Bronchial epithelial cell (primary cell): Measurements from ENCODE around the gene ELK4. TPM values are rescaled to one million over a fixed set of nuclear protein-coding genes. Genes with fewer than 3 reads are reported as not detected.

Experiments used
- DNase-seq: peaks from one replicate; pipeline ENCODE4 v3.0.0-alpha.2; 2010; ENCODE audit warnings: low read depth
- FAIRE-seq: peaks from 2 replicates; lab custom pipeline; 2011; peaks lifted over from hg19 to GRCh38; lab: Jason Lieb, UNC
- H3K27me3 ChIP-seq: 2 replicates; pipeline ENCODE4 v1.5.1; 2011; ENCODE audit warnings: low read length; ENCODE audit not compliant: control insufficient read depth, insufficient read depth
- H3K36me3 ChIP-seq: 2 replicates; pipeline ENCODE4 v1.5.1; 2011; ENCODE audit warnings: low read length; ENCODE audit not compliant: control insufficient read depth, insufficient read depth
- H3K4me3 ChIP-seq: 2 replicates; pipeline ENCODE4 v1.5.1; 2011; ENCODE audit warnings: mild to moderate bottlenecking, low read depth, low read length, control low read depth
- CTCF ChIP-seq: IDR thresholded peaks from 2 replicates; pipeline ENCODE4 v1.5.1; 2011; ENCODE audit warnings: mild to moderate bottlenecking, moderate library complexity, low read length, control low read depth, inconsistent platforms; ENCODE audit not compliant: insufficient read depth, severe bottlenecking
- total RNA-seq: library from RNA; depleted of rRNA; stranded (reverse); fragments of >200 nt; gene quantifications from 2 replicates; pipeline ENCODE4 v1.2.1, GENCODE V29; 2014

The ELK4 gene
- total RNA-seq, 1 donor from 2014 or later, result 10.8 TPM

- TF ChIP-seq CTCF, result no peak
- DNase-seq (no peak), FAIRE-seq (no peak)
- H3K4me3 ChIP-seq, result no peak overlapping the region
- H3K27me3 ChIP-seq, result peaks cover 5% of the 10 kb centered on the region
- H3K36me3 ChIP-seq, result no peaks in the 10 kb centered on the region
Measured at GRCh38 chr1:205583461-205584130, 48.2 kb downstream of the ELK4 start.

DNA sequence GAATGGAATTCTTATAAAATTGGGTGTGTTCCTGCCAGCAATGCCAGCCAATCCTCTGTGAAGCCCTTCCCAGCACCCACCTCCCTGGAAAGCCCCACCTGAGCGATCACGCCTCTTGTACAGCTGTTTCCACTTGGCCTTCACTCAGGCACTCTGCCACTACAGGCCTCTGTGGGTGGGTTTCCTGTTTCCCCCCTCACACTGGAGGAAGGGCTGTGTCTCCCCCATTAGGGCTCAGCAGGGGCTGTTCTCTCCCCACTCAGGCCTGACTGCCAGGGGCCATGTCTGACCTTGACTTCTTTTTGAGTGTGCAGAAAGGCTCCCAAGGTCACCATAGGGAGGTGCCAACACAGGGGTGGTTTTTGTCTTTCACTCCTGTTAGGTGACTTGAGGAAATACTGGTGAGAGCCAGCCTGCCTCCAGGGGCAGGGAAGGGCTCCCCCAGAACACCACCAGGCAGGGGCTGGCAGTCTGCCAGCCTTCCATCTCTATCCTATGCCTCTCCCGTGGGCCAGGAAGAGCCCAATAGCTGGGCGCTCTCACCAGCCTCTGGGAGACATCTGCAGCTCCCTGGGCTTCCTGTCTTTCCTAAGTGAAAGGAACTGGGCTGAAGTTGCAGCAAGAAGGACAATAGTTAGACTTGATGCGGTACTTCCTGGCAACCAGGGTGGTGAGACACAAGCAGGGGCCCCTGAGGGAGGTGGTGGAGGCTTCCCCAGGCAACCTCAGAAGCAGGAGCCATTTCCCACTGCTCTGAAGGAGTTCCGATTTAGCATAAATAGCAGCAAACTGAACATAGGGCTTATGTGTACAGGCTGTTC is 49.1 kb downstream of the ELK4 start:
- Histone ChIP-seq H3K36me3 (no peaks in the 10 kb centered on the region), H3K27me3 (peaks cover 9% of the 10 kb centered on the region), H3K4me3 (no peak overlapping the region)
- FAIRE-seq (no peak), DNase-seq (no peak)
- no peak for TF ChIP-seq CTCF

GRCh38 chr1:205582046-205582445 is 49.8 kb downstream of the ELK4 start:
- peaks cover 11% of the 10 kb centered on the region for H3K27me3 ChIP-seq
- DNase-seq, result no peak

DNA sequence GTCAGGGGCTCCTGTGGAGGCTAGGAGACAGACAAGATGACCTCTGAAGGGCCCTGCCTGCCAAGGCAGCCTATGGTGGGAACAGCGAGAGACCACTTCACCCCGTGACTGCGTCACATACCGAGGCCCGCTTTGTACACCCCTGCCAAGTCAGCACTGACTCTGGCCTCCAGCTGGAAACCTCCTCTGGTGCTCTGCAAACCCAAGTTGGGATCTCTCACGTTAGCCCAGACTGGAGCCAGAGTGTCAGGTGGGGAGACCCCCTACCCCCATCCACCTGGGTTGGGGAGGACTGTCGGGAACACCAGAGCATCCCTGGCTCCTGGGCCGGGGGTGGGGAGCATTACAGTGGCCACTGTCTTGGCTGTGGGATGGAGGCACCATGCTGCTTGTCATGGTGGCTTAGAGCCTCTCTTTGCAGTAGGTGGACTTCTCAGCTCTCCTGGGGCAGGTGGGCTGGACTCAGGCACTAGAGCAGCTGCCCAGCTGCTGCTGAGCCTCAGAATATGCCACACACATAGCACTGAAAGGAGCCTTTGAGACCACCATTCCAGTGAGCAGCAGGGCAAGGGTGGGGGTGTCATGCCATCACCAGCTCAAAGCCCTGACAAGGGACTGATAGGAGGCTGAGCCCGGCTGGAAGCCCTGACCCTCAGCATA is 50.4 kb downstream of the ELK4 start:
- no peak for DNase-seq
- H3K27me3 ChIP-seq, result peaks cover 12% of the 10 kb centered on the region
- FAIRE-seq, result no peak

More at GRCh38 chr1:205582046-205582445, 49.8 kb downstream of the ELK4 start:
- no peak for FAIRE-seq
- no peak for TF ChIP-seq CTCF
- H3K36me3 ChIP-seq, result no peaks in the 10 kb centered on the region
- no peak overlapping the region for H3K4me3 ChIP-seq

DNA sequence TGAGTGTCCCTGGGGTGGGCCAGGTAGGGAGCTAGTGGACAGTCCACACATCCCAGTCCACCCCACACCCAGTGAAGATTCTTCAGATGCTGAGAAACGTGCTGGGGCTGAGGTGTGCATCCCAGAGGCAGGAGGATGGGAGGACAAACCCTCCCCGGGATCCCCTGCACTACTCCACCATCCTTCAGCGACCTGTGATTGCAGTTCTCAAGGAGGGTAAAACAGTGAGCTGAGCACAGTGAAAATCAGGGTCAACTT is 51.0 kb downstream of the ELK4 start:
- no peak for TF ChIP-seq CTCF
- FAIRE-seq (peak; percentile 62), DNase-seq (no peak)
- no peak overlapping the region for H3K4me3 ChIP-seq
- H3K36me3 ChIP-seq, result no peaks in the 10 kb centered on the region
- peaks cover 12% of the 10 kb centered on the region for H3K27me3 ChIP-seq

More for the DNA sequence above, 50.4 kb downstream of the ELK4 start:
- Histone ChIP-seq H3K36me3 (no peaks in the 10 kb centered on the region), H3K4me3 (no peak overlapping the region)
- TF ChIP-seq CTCF, result no peak
